ENCODE data around the gene ACOD1. TPM values are rescaled to one million over a fixed set of nuclear protein-coding genes. Genes with fewer than 3 reads are reported as not detected.

The ACOD1 gene
- total and polyA plus RNA-seq, 2 of the 13 experiments (the other 11 are each of a cell fraction or from before 2014, with no cell fraction given): not detected

DNA sequence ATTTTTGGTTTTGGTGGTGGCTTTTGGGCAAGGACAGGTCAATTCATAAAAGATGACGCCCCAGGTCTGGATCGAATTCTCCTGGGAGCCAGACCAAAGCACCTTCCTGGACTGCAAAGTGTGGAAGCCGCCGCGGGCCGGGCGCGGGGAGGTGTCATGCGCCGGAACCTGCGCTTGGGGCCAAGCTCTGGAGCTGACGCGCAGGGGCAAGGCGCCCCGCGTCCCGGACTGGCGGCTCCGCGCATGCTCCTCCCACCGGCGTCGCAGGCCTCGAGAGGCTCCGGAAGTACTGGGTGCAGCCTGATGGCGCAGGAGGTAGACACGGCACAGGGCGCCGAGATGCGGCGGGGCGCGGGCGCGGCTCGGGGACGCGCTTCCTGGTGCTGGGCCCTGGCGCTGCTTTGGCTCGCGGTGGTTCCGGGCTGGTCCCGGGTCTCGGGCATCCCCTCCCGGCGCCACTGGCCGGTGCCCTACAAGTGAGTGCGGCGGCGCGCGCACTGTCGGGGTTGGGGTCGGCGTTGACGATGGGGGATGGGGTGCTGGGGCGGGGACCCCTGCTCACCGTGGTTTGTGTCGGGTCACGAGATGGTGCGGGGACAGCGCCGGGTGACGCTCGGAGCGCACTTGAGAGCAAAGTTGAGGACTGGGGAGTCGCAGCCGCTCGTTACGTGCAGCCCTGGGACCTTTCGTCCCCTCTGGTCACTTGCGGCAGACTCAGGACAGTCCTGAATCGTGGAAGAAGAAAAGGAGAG lies 43.7 kb downstream of the ACOD1 start, which contains the start of gene CLN5 (continued):
- TF ChIP-seq, protein P1, sequence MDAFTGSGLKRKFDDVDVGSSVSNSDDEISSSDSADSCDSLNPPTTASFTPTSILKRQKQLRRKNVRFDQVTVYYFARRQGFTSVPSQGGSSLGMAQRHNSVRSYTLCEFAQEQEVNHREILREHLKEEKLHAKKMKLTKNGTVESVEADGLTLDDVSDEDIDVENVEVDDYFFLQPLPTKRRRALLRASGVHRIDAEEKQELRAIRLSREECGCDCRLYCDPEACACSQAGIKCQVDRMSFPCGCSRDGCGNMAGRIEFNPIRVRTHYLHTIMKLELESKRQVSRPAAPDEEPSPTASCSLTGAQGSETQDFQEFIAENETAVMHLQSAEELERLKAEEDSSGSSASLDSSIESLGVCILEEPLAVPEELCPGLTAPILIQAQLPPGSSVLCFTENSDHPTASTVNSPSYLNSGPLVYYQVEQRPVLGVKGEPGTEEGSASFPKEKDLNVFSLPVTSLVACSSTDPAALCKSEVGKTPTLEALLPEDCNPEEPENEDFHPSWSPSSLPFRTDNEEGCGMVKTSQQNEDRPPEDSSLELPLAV (CRISPR knock-in tag; conservative IDR thresholded peaks at IDR 0.05; ENCODE audit: low read depth): no peak
- TF ChIP-seq SCMH1 (CRISPR knock-in tag; IDR thresholded peaks at IDR 0.05; ENCODE audit: borderline replicate concordance) (no peak), RFX3 (CRISPR knock-in tag; IDR thresholded peaks at IDR 0.05) (no peak), ZFP37 (CRISPR knock-in tag; IDR thresholded peaks at IDR 0.05; ENCODE audit: borderline replicate concordance) (no peak; the same call in none of the 2 replicates), HNF4A (CRISPR knock-in tag; IDR thresholded peaks at IDR 0.05) (0 out of 2 replicates have a peak, but pooled peaks have one; percentile 11), ZNF263 (CRISPR knock-in tag; IDR thresholded peaks at IDR 0.05) (peak; percentile 73), BRCA1 (CRISPR knock-in tag; IDR thresholded peaks at IDR 0.05) (peak; percentile 79; the same call in 1 of the 2 replicates), ZNF781 (CRISPR knock-in tag; IDR thresholded peaks at IDR 0.05; ENCODE audit: borderline replicate concordance, not compliant biosample characterization) (no peak), ATRX (CRISPR knock-in tag; IDR thresholded peaks at IDR 0.05; ENCODE audit: borderline replicate concordance) (no peak), MAFK (conservative IDR thresholded peaks at IDR 0.05 in 1 of 2, IDR thresholded peaks at IDR 0.05 in 1 of 2; ENCODE audit: low read length in 2 of 2) (no peak), ZKSCAN1 (IDR thresholded peaks at IDR 0.05; ENCODE audit: low read length) (no peak)
- TF ChIP-seq, protein P2, sequence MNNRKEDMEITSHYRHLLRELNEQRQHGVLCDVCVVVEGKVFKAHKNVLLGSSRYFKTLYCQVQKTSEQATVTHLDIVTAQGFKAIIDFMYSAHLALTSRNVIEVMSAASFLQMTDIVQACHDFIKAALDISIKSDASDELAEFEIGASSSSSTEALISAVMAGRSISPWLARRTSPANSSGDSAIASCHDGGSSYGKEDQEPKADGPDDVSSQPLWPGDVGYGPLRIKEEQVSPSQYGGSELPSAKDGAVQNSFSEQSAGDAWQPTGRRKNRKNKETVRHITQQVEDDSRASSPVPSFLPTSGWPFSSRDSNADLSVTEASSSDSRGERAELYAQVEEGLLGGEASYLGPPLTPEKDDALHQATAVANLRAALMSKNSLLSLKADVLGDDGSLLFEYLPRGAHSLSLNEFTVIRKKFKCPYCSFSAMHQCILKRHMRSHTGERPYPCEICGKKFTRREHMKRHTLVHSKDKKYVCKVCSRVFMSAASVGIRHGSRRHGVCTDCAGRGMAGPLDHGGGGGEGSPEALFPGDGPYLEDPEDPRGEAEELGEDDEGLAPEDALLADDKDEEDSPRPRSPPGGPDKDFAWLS (CRISPR knock-in tag; IDR thresholded peaks at IDR 0.05; ENCODE audit: borderline replicate concordance): no peak
- TF ChIP-seq, protein P3, sequence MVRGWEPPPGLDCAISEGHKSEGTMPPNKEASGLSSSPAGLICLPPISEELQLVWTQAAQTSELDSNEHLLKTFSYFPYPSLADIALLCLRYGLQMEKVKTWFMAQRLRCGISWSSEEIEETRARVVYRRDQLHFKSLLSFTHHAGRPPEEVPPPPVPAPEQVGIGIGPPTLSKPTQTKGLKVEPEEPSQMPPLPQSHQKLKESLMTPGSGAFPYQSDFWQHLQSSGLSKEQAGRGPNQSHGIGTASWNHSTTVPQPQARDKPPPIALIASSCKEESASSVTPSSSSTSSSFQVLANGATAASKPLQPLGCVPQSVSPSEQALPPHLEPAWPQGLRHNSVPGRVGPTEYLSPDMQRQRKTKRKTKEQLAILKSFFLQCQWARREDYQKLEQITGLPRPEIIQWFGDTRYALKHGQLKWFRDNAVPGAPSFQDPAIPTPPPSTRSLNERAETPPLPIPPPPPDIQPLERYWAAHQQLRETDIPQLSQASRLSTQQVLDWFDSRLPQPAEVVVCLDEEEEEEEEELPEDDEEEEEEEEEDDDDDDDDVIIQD (CRISPR knock-in tag; IDR thresholded peaks at IDR 0.05; ENCODE audit: low read depth): peak; percentile 12; the same call in 1 of the 2 replicates
- TF ChIP-seq, protein P4, sequence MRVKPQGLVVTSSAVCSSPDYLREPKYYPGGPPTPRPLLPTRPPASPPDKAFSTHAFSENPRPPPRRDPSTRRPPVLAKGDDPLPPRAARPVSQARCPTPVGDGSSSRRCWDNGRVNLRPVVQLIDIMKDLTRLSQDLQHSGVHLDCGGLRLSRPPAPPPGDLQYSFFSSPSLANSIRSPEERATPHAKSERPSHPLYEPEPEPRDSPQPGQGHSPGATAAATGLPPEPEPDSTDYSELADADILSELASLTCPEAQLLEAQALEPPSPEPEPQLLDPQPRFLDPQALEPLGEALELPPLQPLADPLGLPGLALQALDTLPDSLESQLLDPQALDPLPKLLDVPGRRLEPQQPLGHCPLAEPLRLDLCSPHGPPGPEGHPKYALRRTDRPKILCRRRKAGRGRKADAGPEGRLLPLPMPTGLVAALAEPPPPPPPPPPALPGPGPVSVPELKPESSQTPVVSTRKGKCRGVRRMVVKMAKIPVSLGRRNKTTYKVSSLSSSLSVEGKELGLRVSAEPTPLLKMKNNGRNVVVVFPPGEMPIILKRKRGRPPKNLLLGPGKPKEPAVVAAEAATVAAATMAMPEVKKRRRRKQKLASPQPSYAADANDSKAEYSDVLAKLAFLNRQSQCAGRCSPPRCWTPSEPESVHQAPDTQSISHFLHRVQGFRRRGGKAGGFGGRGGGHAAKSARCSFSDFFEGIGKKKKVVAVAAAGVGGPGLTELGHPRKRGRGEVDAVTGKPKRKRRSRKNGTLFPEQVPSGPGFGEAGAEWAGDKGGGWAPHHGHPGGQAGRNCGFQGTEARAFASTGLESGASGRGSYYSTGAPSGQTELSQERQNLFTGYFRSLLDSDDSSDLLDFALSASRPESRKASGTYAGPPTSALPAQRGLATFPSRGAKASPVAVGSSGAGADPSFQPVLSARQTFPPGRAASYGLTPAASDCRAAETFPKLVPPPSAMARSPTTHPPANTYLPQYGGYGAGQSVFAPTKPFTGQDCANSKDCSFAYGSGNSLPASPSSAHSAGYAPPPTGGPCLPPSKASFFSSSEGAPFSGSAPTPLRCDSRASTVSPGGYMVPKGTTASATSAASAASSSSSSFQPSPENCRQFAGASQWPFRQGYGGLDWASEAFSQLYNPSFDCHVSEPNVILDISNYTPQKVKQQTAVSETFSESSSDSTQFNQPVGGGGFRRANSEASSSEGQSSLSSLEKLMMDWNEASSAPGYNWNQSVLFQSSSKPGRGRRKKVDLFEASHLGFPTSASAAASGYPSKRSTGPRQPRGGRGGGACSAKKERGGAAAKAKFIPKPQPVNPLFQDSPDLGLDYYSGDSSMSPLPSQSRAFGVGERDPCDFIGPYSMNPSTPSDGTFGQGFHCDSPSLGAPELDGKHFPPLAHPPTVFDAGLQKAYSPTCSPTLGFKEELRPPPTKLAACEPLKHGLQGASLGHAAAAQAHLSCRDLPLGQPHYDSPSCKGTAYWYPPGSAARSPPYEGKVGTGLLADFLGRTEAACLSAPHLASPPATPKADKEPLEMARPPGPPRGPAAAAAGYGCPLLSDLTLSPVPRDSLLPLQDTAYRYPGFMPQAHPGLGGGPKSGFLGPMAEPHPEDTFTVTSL (CRISPR knock-in tag; IDR thresholded peaks at IDR 0.05; ENCODE audit: borderline replicate concordance): peak; percentile 39; the same call in 1 of the 2 replicates
- TF ChIP-seq, protein P5, sequence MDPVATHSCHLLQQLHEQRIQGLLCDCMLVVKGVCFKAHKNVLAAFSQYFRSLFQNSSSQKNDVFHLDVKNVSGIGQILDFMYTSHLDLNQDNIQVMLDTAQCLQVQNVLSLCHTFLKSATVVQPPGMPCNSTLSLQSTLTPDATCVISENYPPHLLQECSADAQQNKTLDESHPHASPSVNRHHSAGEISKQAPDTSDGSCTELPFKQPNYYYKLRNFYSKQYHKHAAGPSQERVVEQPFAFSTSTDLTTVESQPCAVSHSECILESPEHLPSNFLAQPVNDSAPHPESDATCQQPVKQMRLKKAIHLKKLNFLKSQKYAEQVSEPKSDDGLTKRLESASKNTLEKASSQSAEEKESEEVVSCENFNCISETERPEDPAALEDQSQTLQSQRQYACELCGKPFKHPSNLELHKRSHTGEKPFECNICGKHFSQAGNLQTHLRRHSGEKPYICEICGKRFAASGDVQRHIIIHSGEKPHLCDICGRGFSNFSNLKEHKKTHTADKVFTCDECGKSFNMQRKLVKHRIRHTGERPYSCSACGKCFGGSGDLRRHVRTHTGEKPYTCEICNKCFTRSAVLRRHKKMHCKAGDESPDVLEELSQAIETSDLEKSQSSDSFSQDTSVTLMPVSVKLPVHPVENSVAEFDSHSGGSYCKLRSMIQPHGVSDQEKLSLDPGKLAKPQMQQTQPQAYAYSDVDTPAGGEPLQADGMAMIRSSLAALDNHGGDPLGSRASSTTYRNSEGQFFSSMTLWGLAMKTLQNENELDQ (CRISPR knock-in tag; IDR thresholded peaks at IDR 0.05; ENCODE audit: borderline replicate concordance): no peak
